PC-3 (cell line): ENCODE data around the gene UPF1.

Experiments used
- CTCF ChIP-seq: fragments of 300-600 bp; sonication (generic); conservative IDR thresholded peaks from 2 replicates; pipeline ENCODE4 v1.5.1; 2017; ENCODE audit warnings: antibody characterized with exemption, low read depth, mild to moderate bottlenecking, low read length
- EZH2 ChIP-seq: fragments of 300-600 bp; sonication (generic); IDR thresholded peaks from one replicate; pipeline ENCODE4 v1.6.1; 2017; ENCODE audit warnings: antibody characterized with exemption, mild to moderate bottlenecking, low read length; ENCODE audit not compliant: unreplicated experiment

- TF ChIP-seq CTCF (no peak), EZH2 (no peak)
Observed at GRCh38 chr19:18905513-18906236, 73.9 kb downstream of the UPF1 start.
